Measurements from ENCODE around the gene BID. TPM values are rescaled to one million over a fixed set of nuclear protein-coding genes. Genes with fewer than 3 reads are reported as not detected.

The BID gene
- total RNA-seq, 2 donors from 2014 or later = 9.8 to 19.0 TPM

DNA sequence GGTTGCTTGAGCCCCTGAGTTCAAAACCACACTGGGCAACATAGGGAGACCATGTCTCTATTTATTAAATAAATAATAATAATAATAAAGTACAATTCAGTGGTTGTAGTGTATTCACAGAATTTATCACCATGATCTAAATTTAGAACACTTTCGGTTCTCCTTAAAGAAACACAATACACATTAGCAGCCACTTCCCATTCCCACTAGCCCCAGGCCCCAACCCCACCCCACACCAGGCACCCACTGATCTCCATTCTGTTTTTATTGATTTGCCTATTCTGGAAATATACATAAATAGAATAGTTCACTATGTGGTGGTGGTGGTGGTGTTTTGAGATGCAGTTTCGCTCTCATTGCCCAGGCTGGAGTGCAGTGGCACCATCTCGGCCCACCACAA is 90.0 kb downstream of the BID start:
- ATAC-seq (no peak), DNase-seq (ENCODE audit: low spot score in 2 of 2) (no peak)
- no peaks in the 10 kb centered on the region for H3K36me3 Mint-ChIP-seq
- no peaks in the 10 kb centered on the region for H3K9me3 Mint-ChIP-seq
- H3K27ac Mint-ChIP-seq = no peak overlapping the region

Other genes starting within 250 kb of the BID start
- gene SLC25A18, start 211.0 kb downstream of the BID start, total RNA-seq = not detected
- gene ATP6V1E1, start 145.7 kb downstream of the BID start, total RNA-seq = 100 to 1,000 TPM in 1 of 2 donors, 10 to 100 TPM in 1; 77.5 to 129 TPM
- 10 to 100 TPM; 22.3 to 34.5 TPM for gene BCL2L13, start 135.7 kb downstream of the BID start, total RNA-seq

Measured in activated naive CD4-positive, alpha-beta T cell treated with anti-CD3 and anti-CD28 coated beads, Interleukin-2, amount 50 U/mL, for 72 hours (primary cell).